Adipocyte (in vitro differentiated cells): Measurements from ENCODE around the gene DAPK3.

Source experiments
- DNase-seq: peaks from one replicate; pipeline ENCODE4 v3.0.0-alpha.2; 2015; ENCODE audit warnings: low read depth
- H3K27me3 ChIP-seq: replicated peaks from 2 replicates; pipeline ENCODE4 v1.7.0; 2013; ENCODE audit warnings: mild to moderate bottlenecking, low read length, moderate library complexity; ENCODE audit not compliant: control insufficient read depth, insufficient read depth
- H3K36me3 ChIP-seq: 2 replicates; pipeline ENCODE4 v1.7.0; 2013; ENCODE audit warnings: low read length, mild to moderate bottlenecking, moderate library complexity; ENCODE audit not compliant: control insufficient read depth, insufficient read depth, severe bottlenecking
- H3K4me1 ChIP-seq: 2 replicates; pipeline ENCODE4 v1.7.0; 2013; ENCODE audit warnings: mild to moderate bottlenecking, low read length, moderate library complexity; ENCODE audit not compliant: control insufficient read depth, insufficient read depth
- H3K4me3 ChIP-seq: 2 replicates; pipeline ENCODE4 v1.7.0; 2013; ENCODE audit warnings: mild to moderate bottlenecking, low read length, moderate library complexity
- H3K9ac ChIP-seq: 2 replicates; pipeline ENCODE4 v1.7.0; 2013; ENCODE audit warnings: mild to moderate bottlenecking, low read length, moderate library complexity
- H3K9me3 ChIP-seq: 2 replicates; pipeline ENCODE4 v1.7.0; 2013; ENCODE audit warnings: mild to moderate bottlenecking, low read length, moderate library complexity; ENCODE audit not compliant: control insufficient read depth

The DAPK3 gene

GRCh38 chr19:3995607-3996006 lies 24.7 kb upstream of the DAPK3 start:
- no peaks in the 10 kb centered on the region for H3K27me3 ChIP-seq
- no peak overlapping the region for H3K4me3 ChIP-seq
- no peaks in the 10 kb centered on the region for H3K4me1 ChIP-seq
- no peaks in the 10 kb centered on the region for H3K9me3 ChIP-seq
- no peaks in the 10 kb centered on the region for H3K36me3 ChIP-seq
- DNase-seq = no peak
- no peak overlapping the region for H3K9ac ChIP-seq

GRCh38 chr19:3990815-3991117 lies 19.9 kb upstream of the DAPK3 start:
- Histone ChIP-seq H3K27me3 (no peaks in the 10 kb centered on the region), H3K9me3 (no peaks in the 10 kb centered on the region), H3K4me1 (peaks cover 22% of the 10 kb centered on the region), H3K9ac (no peak overlapping the region), H3K36me3 (no peaks in the 10 kb centered on the region), H3K4me3 (no peak overlapping the region)
- no peak for DNase-seq

GRCh38 chr19:3987619-3988371 lies 16.9 kb upstream of the DAPK3 start:
- Histone ChIP-seq H3K4me1 (peaks cover 37% of the 10 kb centered on the region), H3K4me3 (peak overlapping the region; percentile 63), H3K36me3 (peaks cover 15% of the 10 kb centered on the region), H3K9ac (peak overlapping the region; percentile 81), H3K27me3 (no peaks in the 10 kb centered on the region), H3K9me3 (no peaks in the 10 kb centered on the region)
- peak; percentile 94 for DNase-seq

GRCh38 chr19:3986260-3987041 lies 15.6 kb upstream of the DAPK3 start:
- H3K9me3 ChIP-seq = no peaks in the 10 kb centered on the region
- peaks cover 48% of the 10 kb centered on the region for H3K4me1 ChIP-seq
- no peaks in the 10 kb centered on the region for H3K27me3 ChIP-seq
- peak overlapping the region; percentile 100 for H3K9ac ChIP-seq
- peak; percentile 93 for DNase-seq
- peak overlapping the region; percentile 99 for H3K4me3 ChIP-seq
- peaks cover 29% of the 10 kb centered on the region for H3K36me3 ChIP-seq

- no peaks in the 10 kb centered on the region for H3K27me3 ChIP-seq
- peak overlapping the region; percentile 99 for H3K4me3 ChIP-seq
- H3K9ac ChIP-seq = peak overlapping the region; percentile 100
- H3K9me3 ChIP-seq = no peaks in the 10 kb centered on the region
- DNase-seq = no peak
- peaks cover 48% of the 10 kb centered on the region for H3K4me1 ChIP-seq
- H3K36me3 ChIP-seq = peaks cover 36% of the 10 kb centered on the region
These were observed 14.9 kb upstream of the DAPK3 start for GRCh38 chr19:3985643-3986259.

- peaks cover 43% of the 10 kb centered on the region for H3K36me3 ChIP-seq
- DNase-seq = peak; percentile 96
- H3K4me3 ChIP-seq = peak within 1 kb of the TSS; percentile 99
These were observed 14.2 kb upstream of the DAPK3 start, which contains the start of gene EEF2 for GRCh38 chr19:3984908-3985642. Gene EEF2 (minus strand): TSS chr19:3985463. CDS start chr19:3985380, 83 bp downstream.

GRCh38 chr19:3984584-3984907 lies 13.6 kb upstream of the DAPK3 start:
- Histone ChIP-seq H3K27me3 (no peaks in the 10 kb centered on the region), H3K36me3 (peaks cover 48% of the 10 kb centered on the region), H3K9ac (peak overlapping the region; percentile 100), H3K4me1 (peaks cover 48% of the 10 kb centered on the region), H3K9me3 (no peaks in the 10 kb centered on the region), H3K4me3 (peak overlapping the region; percentile 99)
- DNase-seq = no peak

More at GRCh38 chr19:3984908-3985642, 14.2 kb upstream of the DAPK3 start, which contains the start of gene EEF2:
- Histone ChIP-seq H3K4me1 (peaks cover 48% of the 10 kb centered on the region), H3K9ac (peak within 1 kb of the TSS; percentile 100), H3K27me3 (no peaks in the 10 kb centered on the region), H3K9me3 (no peaks in the 10 kb centered on the region)

GRCh38 chr19:3983936-3984583 lies 13.2 kb upstream of the DAPK3 start:
- Histone ChIP-seq H3K36me3 (peaks cover 53% of the 10 kb centered on the region), H3K4me3 (peak overlapping the region; percentile 99), H3K9me3 (no peaks in the 10 kb centered on the region), H3K27me3 (no peaks in the 10 kb centered on the region), H3K4me1 (peaks cover 48% of the 10 kb centered on the region), H3K9ac (peak overlapping the region; percentile 100)
- DNase-seq = peak; percentile 68

- peaks cover 58% of the 10 kb centered on the region for H3K36me3 ChIP-seq
These were observed 12.6 kb upstream of the DAPK3 start for GRCh38 chr19:3983542-3983914.

GRCh38 chr19:3982701-3983541 lies 12.0 kb upstream of the DAPK3 start:
- H3K9me3 ChIP-seq = no peaks in the 10 kb centered on the region
- DNase-seq = peak; percentile 58
- peak overlapping the region; percentile 100 for H3K9ac ChIP-seq
- peak overlapping the region; percentile 99 for H3K4me3 ChIP-seq
- H3K27me3 ChIP-seq = no peaks in the 10 kb centered on the region
- peaks cover 44% of the 10 kb centered on the region for H3K4me1 ChIP-seq
- peaks cover 63% of the 10 kb centered on the region for H3K36me3 ChIP-seq

More at GRCh38 chr19:3983542-3983914, 12.6 kb upstream of the DAPK3 start:
- no peaks in the 10 kb centered on the region for H3K9me3 ChIP-seq
- DNase-seq = no peak
- H3K9ac ChIP-seq = peak overlapping the region; percentile 100
- no peaks in the 10 kb centered on the region for H3K27me3 ChIP-seq
- peak overlapping the region; percentile 99 for H3K4me3 ChIP-seq
- peaks cover 48% of the 10 kb centered on the region for H3K4me1 ChIP-seq
